Melanocyte of skin (primary cell): ENCODE results near the gene OMD. TPM values are rescaled to one million over a fixed set of nuclear protein-coding genes. Genes with fewer than 3 reads are reported as not detected.

ENCODE experiments used
- total RNA-seq, 2 donors: library from RNA; depleted of rRNA; stranded (reverse); fragments of >200 nt; gene quantifications; 2 replicates each; pipeline ENCODE4 v1.2.3, GENCODE V29; 2012

The OMD gene, protein sequence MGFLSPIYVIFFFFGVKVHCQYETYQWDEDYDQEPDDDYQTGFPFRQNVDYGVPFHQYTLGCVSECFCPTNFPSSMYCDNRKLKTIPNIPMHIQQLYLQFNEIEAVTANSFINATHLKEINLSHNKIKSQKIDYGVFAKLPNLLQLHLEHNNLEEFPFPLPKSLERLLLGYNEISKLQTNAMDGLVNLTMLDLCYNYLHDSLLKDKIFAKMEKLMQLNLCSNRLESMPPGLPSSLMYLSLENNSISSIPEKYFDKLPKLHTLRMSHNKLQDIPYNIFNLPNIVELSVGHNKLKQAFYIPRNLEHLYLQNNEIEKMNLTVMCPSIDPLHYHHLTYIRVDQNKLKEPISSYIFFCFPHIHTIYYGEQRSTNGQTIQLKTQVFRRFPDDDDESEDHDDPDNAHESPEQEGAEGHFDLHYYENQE
- not detected for total RNA-seq

DNA sequence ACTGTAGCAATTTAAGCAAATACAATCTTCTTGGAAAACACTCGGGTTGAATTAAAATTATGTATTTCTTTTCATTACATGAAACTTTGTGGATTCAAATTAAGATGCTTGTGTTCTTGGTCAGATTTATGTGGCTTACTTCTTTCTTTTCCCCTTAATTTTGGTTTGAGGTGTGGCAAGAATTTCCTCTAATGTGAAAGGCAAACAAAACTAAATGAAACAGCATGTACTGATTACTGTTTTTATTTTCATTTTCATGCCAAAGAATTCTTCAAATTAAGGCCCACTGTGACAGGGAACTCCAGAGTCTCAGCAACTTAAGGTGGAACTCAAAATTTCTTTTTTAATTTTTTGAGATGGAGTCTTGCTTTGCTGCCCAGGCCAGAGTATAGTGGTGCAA, at the start of gene OMD:
Gene OMD (minus strand): TSS at position 132 of the 400 bp plus-strand sequence. CDS start 6,913 bp downstream, outside the sequence.

DNA sequence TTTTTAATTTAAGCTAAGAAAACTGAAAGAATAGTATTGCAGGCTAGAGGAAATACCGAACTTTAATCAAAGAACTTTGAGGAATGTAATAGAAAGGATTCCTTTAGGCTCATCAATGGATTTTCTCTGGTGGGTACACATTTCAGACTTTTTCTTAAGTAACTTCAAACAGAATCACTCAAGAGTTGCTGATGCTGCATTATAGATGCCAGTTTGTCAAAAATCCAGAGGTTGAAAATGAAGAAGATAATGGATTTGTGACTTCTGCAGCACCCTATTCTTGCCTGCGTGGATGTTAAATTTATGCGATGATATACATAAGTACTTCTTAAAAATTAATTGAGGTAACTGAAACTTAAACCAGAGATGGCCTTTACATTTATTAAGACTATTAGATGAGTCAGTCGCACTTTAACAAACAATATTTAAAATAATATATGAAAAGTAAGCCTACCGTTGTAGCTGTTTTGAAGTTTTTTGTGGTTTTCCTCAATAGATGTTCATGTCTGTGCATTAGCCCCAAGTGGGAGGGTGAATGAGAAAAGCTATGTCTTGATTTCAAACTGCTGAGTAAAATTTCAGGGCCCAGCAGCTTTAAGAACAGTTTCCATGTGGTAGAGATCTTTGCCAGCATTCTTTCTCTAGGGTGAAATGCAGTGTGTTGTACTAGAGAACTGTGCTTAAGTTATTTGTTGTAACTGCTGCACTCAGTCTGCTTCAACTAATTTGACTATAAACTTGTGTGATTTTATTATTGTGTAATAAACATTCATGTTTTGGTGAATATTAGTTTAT, 20.0 kb downstream of the OMD start, which contains the start of gene OGN:
Gene OGN (minus strand): TSS at position 537 of the 795 bp plus-strand sequence. CDS start 1,171 bp downstream, outside the sequence.

Other genes with a start within 250 kb of the OMD start
- gene IARS1, start 130.8 kb downstream of the OMD start, total RNA-seq = 100 to 1,000 TPM; 142 to 201 TPM
- gene NOL8, start 99.1 kb downstream of the OMD start, total RNA-seq = 10 to 100 TPM; 16.9 to 31.3 TPM
- gene CENPP, start 98.5 kb downstream of the OMD start, total RNA-seq = 1 to 10 TPM; 5.5 to 6.3 TPM
- not detected for gene OGN, start 19.9 kb downstream of the OMD start, total RNA-seq
- gene ASPN, start 58.0 kb upstream of the OMD start, total RNA-seq = not detected
- gene ECM2, start 111.5 kb upstream of the OMD start, total RNA-seq = not detected
- 10 to 100 TPM; 13.8 to 15.0 TPM for gene IPPK, start 245.7 kb upstream of the OMD start, total RNA-seq